OCI-M2 (cell line): Measurements from ENCODE around the gene ZNF768.

Experiments
- DNase-seq: peaks from one replicate; lab custom pipeline; 2025; ENCODE audit not compliant: unreplicated experiment; lab: John Stamatoyannopoulos, UW

The ZNF768 gene

DNA sequence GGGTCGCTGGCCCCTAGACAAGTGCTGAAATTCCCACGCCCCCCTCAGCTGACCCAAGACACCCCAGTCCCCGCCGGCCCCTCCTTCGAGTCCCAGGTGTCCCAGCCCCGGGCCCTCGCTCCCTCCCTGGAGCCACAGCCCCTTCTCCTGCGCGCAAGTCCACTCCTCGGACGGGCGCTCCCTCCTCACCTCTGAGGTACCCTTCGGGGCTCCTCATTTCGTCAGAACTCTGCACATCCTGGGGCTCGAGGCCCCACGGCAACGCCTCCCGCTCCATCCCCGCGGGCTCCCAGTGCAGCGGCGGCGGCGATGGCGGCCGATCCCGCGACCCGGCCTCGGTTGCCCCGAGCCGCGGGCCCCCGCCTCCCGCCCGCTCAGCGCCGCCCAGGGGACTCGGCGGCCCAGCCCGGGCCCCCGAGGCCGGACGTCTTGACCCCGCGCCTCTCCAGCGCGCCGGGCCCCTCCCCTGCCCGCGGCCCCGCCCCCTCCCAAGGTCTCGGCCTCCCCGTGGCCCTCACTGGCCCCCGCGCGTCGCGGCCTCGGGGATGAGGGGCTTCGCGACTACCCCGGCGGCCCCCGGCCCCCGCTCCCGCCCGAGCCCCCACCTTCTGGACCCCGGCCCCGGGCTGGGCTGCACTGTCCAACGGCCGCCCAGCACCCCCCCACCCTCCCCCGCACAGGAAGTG lies at the start of gene ZNF768:
ZNF768 (minus strand) TSS at position 430 of the 686 bp plus-strand sequence; CDS start at position 277, 153 bp downstream.
- DNase-seq = no peak

DNA sequence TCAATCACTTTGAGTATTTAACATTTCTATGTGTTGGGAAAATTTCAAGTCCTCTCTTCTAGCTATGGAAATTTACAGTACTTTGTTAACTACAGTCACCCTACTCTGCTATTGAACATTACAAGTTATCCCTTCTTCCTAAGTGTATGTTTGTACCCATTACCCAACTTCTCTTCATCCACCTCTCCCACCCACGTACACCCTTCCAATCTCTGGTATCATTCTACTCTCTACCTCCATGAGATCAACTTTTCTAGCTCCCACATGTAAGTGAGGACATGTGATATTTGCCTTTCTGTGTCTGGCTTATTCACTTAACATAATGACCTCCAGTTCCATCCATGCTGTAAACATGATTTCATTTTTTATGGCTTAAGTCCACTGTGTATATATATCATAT lies 48.3 kb upstream of the ZNF768 start:
- DNase-seq = no peak

DNA sequence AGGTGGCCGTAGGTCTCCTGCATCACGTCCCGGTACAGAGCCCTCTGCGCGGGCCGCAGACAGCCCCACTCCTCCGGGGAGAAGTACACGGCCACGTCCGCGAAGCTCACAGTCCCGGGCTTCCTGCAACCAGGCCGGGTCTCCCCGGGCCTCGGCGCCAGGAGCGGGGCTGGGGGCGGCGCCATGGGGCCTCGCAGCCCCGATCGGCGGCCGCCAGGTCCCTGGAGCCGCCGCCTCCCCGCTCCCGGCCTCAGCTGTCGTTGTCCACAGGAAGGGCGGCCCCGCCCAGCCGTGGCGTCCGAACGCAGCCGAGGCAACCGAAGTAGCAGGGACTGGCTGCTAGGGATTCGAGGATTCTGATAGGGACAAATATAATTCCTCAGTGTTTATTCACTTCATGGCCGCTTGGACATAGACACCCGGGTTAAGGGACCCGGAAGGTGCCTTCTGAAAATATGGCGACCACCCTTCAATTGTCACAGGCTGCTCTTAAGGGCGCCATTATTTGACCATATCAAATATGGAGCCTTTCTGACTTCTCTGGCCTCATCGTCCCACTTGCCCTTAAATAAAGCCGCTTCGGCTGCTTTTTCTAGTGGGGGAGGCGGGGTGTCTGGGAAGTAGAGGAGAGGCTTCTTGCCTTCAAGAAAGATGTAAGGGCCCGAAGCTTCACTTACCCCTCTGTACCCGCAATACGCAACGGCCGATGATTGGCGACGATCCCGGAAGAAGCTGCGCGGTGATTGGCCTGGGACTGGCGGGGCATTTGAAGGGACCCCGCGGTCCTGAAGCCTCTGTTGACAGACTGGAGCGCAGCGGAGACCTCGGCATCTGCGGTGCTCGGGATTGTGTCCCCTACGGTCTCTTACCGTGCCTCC lies 45.3 kb upstream of the ZNF768 start, which contains the start of gene ZNF688:
ZNF688 (minus strand) TSS at position 270 of the 878 bp plus-strand sequence; CDS start at position 185, 85 bp downstream.
- peak; percentile 45 for DNase-seq

DNA sequence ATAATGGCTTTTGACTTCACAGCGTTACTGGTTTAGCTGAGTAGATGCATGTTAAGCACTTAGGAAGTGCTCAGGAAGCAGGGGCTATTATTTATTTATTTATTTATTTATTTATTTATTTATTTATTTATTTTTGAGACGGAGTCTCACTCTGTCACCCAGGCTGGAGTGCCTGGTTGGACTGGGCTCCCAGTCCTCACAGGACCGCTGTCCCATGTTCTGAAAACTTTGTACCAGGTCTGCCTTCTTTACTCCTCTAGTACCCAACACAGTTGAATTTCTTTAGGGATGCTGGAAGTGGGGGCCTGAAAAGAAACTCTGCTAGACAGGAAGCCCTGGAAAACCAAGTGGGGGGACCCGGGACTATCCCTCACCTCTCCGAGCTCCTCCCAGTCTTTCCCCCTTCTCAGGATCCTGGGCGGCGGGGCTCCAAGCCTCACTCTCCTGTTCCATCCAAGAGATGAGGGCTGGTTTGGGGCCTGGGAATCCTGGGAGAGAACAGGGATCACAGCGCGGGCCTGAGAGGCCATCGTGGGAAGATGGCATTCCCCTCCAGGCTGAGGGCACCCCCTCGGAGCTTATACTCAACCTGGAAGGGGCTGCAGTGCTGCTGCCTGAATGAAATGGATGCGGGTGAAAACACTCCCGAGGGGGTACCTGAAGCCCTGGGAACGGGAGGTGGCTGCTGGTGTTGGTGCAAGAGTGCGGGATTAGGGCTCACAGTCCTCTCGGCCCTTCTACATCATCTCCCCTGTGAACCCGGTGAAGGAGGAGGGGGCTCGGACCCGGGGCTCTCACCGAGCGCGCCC lies 44.5 kb upstream of the ZNF768 start:
- DNase-seq = no peak

DNA sequence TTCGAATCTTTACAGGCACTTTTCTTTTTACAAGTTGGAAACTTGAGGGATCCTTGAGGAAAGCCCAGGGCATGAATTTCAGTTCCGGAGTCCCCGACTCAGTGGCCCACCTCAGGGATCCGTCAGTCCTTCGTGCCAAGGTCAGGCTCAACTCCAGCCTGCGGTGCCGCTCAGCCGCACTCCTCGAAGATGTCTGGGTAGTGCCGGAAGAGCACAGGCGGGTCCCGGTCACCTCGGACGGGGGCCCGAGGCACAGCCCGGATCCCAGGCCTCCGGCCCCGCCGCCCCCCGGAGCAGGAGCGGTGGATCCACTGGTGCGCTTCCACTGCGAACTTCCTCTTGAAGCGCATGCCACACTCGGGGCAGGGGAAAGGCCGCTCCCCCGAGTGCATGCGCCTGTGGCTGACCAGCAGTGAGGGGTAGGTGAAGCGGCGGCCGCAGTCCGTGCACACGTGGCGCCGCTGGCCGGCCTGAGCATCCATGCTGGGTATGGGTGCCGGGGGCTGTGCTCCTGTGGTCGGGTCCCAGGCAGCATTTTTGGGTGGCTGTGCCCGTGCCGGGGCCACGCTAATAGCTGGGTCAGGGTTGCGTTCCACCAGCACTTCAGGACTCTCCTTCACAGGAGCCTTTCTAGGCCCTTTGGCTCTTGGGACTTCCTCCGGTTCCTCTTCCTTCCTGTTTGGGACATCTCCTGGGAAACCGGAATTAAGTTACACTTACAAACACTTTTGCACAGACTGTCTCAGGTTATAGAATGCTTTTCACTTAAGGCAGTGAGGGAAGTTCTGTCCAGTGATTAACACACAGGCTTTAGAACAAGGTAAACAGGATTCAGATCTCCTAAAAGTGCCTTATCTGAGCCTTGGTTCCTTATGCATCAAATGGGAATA lies 43.6 kb upstream of the ZNF768 start:
- DNase-seq = no peak

DNA sequence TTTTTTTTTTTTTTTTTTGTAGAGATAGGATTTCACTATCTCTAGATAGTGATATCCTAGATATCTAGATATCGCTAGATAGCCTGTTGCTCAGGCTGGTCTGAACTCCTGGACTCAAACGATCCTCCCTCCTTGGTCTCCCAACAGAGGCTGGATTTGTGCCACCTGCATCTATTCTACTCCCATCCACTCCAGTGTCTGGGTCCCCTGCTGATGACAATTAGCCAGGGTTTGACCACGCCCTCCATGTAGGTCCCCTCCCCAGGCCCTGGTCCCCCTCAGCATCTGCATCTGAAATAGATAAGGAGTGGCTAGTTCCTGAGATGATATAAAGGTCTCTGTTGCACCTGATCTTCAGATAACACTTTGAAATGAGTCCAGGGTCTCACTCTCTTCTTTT lies 42.9 kb upstream of the ZNF768 start:
- no peak for DNase-seq

DNA sequence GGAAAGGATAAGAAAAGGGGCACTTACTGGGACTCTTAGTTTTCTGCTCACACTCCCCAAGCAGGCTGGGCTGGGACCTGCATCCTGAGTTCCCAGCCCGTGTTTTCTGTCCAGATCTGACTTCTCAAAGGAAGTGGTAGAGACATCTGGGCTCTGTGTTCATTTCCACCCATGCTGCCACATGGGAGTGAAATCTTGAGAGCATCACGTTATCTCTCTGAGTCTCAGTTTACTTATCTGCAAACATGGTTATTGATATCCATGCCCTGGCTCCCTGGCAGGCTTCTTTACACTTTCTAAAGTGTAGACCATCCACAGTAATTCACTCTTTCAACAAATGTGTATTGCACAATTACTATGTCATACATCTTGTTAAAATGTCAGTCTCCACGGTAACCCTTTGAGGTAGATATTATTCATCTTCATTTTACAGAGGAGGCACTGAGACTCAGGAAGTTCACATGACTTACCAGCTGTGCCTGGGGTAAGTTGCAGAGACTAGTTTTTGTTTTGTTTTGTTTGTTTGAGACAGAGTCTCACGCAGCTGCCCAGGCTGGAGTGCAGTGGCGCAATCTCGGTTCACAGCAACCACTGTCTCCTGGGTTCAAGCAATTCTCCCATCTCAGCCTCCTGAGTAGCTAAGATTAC lies 41.7 kb upstream of the ZNF768 start:
- no peak for DNase-seq

DNA sequence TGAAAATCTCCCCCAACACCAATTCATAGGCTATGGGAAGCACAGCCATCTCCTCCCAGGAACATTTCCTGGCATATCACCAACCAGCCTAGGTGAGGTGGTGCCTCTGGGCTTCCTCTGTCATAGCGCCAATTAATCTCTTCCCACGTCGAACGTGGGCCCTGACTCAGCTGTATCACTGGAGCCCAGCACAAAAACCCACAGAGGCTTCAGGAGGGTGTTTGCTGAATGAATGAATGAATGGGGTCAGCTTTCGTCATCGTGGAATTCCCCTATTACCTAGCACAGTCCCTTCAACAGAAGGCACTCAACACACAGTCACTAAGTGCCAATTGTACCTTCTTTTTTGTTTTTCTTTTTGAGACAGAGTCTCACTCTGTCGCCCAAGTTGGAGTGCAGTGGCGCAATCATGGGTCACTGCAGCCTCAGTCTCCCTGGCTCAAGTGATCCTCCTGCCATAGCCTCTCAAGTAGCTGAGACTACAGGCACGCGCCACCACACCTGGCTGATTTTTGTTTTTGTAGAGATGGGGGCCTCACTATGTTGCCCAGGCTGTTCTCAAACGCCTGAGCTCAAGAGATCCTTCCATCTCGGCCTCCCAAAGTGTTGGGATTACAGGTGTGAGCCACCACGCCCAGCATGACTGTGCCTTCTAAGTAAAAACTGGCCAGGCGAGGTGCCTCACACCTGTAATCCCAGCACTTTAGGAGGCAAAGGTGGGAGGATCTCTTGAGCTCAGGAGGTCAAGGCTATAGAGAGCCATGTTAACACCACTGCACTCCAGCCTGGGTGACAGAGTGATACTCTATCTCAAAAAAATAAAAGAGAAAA lies 41.0 kb upstream of the ZNF768 start:
- no peak for DNase-seq

DNA sequence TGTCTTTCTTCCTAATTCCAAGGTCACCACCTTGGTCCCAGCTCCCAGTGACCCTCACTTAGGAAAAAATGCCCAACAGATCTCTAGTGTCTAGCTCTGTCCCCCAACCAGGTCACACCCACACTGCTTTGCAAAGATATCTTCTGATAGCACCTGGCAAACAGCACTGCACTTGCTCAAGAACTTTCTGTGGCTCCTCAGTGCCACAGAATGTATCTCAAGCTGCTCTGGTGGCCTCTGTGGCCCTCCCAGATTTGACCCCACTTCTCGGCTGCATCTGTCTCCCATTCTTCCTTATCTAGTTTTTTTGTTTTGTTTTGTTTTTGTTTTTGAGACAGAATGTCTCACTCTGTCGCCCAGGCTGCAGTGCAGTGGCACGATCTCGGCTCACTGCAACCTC lies 40.2 kb upstream of the ZNF768 start:
- DNase-seq = no peak

DNA sequence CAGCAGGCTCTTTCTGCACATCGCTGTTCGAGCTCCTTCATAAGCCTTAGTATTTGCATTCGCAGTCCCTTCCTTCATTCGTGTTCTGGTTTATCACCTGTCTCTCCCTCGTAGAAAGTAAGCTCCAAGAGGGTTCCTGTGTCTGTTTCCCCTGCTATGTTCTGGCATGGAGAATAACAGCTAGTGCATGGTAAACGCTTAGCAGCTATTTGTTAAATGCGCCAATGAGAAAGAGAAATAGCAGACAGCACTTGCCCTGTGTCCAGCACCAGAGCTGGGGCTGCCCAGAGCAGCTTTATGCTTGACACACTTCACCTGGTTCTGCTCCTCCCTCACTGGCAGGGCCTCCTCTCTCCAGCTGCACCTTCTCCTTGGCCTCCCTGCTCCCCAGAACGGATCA lies 39.6 kb upstream of the ZNF768 start:
- DNase-seq = no peak

DNA sequence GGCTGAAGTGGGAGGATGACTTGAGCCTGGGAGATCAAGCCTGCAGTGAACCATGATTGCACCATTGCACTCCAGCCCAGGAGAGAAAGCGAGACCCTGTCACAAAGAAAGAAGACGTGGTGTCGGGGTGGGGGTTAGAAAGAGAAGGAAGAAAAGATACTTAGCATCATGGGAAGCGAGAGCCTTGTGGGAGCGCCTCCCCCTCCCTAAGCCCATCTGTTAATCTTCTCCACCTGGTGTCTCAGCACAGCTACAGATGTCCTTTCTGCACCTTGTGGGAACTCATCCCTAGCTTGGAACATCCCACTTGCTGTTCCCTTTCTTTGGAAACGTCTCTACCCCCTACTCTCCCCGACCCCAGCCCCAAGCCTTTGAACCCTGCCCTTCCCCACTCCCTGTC lies 39.2 kb upstream of the ZNF768 start:
- DNase-seq = no peak

DNA sequence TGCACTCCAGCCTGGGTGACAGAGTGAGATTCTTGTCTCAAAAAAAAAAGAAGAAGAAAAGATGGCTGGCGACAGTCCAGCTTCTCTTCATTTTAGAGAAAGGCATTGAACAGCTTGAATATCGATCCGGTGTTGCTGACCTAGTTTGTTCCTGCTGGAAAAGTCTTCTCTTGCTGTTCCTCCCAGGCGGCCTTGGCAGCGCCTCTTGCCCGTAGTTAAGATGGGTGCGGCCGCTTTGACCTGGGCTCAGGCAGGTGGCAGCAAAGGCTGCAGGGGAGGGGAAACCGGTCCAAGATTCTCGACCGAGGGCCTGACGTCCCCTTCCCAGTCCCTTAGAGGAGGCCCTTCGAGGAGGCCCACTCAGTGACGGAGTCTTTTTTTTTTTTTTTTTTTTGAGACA lies 35.7 kb upstream of the ZNF768 start:
- DNase-seq = no peak

DNA sequence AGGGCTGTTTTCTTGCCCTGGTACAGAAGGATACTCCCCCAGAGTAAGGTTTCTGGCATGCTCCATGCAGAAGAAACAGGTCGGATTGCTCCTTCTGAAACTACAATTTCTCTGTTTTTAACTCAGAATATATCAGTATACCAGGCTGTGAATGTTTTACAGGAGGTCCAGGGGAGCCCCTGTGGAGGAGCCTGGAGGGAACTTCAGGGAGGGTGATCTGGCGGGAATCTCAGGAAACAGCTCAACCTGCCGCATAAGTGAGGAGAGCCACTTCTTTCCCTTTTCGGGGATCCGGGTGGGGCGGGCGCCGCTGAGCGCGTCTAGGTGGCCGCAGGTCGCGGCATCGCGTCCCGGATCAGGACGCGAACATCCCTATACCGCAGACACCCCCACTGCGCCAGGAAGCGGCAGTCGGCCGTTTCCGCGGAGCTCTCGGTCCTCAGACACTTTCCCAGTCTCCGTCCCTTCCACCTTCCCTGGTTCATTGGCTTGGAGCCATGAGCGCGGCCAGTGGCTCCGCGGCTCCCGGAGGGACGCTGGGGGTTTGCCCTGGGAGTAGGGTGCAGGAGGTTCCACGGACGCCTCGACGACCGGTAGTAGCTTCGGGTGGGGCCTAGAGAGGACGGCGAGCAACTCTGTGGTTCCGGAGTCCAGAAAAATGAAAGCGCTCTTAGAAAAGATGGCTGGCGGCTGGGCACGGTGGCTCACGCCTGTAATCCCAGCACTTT lies 34.9 kb upstream of the ZNF768 start:
- DNase-seq = no peak

DNA sequence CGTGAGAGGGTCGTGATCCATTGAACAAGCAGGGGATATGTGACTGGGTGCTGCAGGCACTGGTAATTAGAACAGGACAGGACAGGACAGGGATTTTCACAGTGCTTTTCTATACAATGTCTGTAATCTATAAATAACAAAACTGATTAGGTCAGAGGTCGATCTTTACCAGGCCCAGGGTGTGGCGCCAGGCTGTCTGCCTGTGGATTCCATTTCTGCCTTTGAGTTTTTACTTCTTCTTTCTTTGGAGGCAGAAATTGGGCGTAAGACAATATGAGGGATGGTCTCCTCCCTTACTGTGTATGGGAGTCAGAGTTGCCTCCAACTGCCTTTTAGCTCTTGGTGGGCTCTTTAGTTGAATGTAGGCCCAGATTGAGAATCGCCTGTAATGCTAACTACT lies 33.3 kb upstream of the ZNF768 start:
- DNase-seq = no peak

DNA sequence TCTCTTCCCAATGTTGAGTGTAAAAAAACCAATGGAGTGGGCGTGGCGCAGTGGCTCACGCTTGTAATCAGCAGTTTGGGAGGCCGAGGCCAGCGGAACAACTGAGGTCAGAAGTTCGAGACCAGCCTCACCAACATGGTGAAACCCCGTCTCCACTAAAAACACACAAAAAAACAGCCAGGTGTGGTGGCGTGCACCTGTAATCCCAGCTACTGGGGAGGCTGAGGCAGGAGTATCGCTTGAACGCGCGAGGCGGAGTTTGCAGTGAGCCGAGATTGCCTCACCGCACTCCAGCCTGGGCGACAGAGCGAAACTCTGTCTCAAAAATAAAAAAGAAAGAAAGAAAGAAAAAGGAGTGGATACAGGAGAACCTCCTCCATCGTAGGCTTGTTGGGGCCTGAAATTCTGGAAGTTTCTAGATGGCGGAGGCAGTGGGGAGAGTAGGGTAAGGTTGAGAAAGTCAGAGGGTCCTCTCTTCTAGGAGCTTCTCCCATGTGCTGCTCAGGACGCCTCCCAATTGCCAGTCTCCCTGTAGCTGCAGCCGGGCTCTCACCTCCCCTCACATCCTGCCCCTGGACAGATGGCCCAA lies 32.5 kb upstream of the ZNF768 start:
- DNase-seq = no peak

DNA sequence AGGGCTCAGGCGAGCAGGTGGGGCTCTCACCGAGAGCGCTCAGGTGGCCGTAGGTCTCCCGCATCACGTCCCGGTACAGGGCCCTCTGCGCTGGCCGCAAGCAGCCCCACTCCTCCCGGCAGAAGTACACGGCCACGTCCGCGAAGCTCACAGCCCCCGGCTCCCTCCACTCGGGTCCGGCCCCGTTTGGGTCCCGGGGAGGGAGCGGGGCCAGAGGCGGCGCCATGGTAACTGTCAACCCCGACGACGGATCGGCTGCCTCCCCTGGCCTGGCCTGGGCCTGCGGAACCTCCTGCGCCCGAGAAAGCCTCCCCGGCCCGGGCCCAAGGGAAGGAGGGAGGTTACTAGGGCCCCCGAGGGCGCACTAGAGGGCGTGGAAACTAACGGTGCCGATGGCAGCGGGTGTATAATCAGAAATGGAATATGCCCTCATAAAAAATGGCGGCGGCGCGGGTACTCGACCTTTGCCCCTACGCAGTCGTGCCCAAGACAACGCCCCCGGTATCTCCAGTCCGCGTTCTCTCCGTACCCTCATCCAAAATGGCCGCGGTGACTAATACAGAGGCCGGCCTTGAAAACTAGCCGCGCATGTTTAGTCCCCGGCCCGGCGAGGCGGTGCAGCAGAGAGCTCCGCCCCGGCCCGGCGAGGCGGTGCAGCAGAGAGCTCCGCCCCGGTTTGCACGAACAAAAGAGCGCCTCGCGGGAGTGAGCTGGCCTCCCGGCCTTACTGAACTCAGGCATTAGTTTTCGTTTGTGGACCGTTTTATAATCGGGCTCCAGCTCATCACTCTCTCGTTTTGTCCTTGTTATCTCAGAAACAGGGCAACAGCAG lies 31.8 kb upstream of the ZNF768 start, which contains the start of gene ZNF764:
ZNF764 (minus strand) TSS at position 418 of the 832 bp plus-strand sequence; CDS start at position 226, 192 bp downstream.
- DNase-seq = peak; percentile 91

DNA sequence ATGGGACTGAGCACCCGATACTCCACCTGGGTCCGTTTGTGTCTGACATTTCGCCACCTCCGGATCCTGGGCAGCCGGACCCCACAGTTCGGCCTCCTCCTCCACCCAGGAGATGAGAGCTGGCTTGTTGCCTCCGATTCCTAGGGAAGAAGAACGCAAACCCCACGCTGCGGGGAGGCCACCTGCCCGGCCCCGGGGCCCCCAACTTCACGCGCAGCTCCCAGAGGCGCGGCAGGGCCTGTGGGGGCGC lies 31.3 kb upstream of the ZNF768 start:
- no peak for DNase-seq
